Esophagus squamous epithelium (tissue), 5 donors: ENCODE measurements around the gene CCNB1. TPM values are rescaled to one million over a fixed set of nuclear protein-coding genes. Genes with fewer than 3 reads are reported as not detected.
"Not testable (repeated sequence)": the region's sequence is repeated elsewhere in the genome, so short reads cannot be mapped to it uniquely, and the experiment has no call there.

ENCODE experiments used
- DNase-seq: peaks from one replicate; lab custom pipeline; 2025; lab: John Stamatoyannopoulos, UW
- H3K27ac ChIP-seq, 4 donors: fragments of 200-600 bp; sonication (generic); one replicate each; pipeline ENCODE4 v1.5.1; 2016 to 2019; ENCODE audit warnings: mild to moderate bottlenecking in 1 of 4
- H3K27me3 ChIP-seq, 4 donors: fragments of 200-600 bp; sonication (generic); 1 replicate in 3 of 4; 2 replicates in 1 of 4; pipeline versions ENCODE4 v1.5.1 to v1.6.0; 2017 to 2021; ENCODE audit warnings: antibody characterized with exemption in 1 of 4
- H3K36me3 ChIP-seq, 3 donors: fragments of 200-600 bp; sonication (generic); one replicate each; pipeline ENCODE4 v1.5.1; 2016 to 2019
- H3K4me1 ChIP-seq, 3 donors: fragments of 200-600 bp; sonication (generic); one replicate each; pipeline ENCODE4 v1.5.1; 2017 to 2019
- H3K4me3 ChIP-seq, 4 donors: fragments of 200-600 bp; sonication (generic); 1 replicate in 3 of 4; 2 replicates in 1 of 4; pipeline ENCODE4 v1.5.1; 2016 to 2019; ENCODE audit warnings: mild to moderate bottlenecking in 2 of 4, moderate library complexity in 1 of 4
- H3K9me3 ChIP-seq, 3 donors: fragments of 200-600 bp; sonication (generic); one replicate each; pipeline ENCODE4 v1.5.1; 2016 to 2019
- CTCF ChIP-seq, 6 experiments: fragments of 450-650 bp in 4 of 6; fragments of 200-600 bp in 2 of 6; sonication (generic) in 2 of 6; IDR thresholded peaks; one replicate each; pipeline ENCODE4 v1.5.1; 2016 to 2019; ENCODE audit warnings: antibody characterized with exemption in 6 of 6, mild to moderate bottlenecking in 4 of 6, moderate library complexity in 4 of 6
- POLR2A ChIP-seq, 4 donors: fragments of 450-650 bp; IDR thresholded peaks; one replicate each; pipeline ENCODE4 v1.6.1; 2017; ENCODE audit warnings: antibody characterized with exemption in 4 of 4, mild to moderate bottlenecking in 4 of 4, moderate library complexity in 3 of 4
- WGBS, 2 donors: methylation state at CpG; one replicate each; pipeline ENCODE4 v1.1.5; 2018; 5-methylcytosine and 5-hydroxymethylcytosine counted together
- intact Hi-C: fragments of 100-400 bp; cut with DNase I; formaldehyde crosslinking; loops from one replicate; pipeline ENCODE4 v1.15.0; 2022
- total RNA-seq, 4 donors: library from RNA; depleted of rRNA; stranded (reverse); fragments of >200 nt; gene quantifications; one replicate each; pipeline ENCODE4 v1.1.0, GENCODE V29; 2016
- donor health status: DM: yes; HTN: yes; CAD: no.

Gene CCNB1
- total RNA-seq, 4 donors from 2014 or later: 26.7 to 96.0 (median 57.1) TPM

GRCh38 chr5:69167493-69167855 lies 524 bp downstream of the CCNB1 start:
- Histone ChIP-seq H3K4me3 (peak overlapping the region; percentile 72 to 86 (median 79)), H3K4me1 (peaks cover 0 to 28% (median 9%) of the 10 kb centered on the region in 3 donors), H3K27ac (peak overlapping the region; percentile 61 to 82 (median 72)), H3K27me3 (no peaks in the 10 kb centered on the region), H3K9me3 (no peaks in the 10 kb centered on the region), H3K36me3 (peaks cover 0 to 19% (median 4%) of the 10 kb centered on the region in 3 donors)
- no peak for TF ChIP-seq POLR2A (IDR thresholded peaks at IDR 0.05)
- TF ChIP-seq CTCF (IDR thresholded peaks at IDR 0.05): no peak
- 1% methylated on average over 11 of the region's 11 CpGs for WGBS, 2 donors
- intact Hi-C loops: no loop called here
- no peak for DNase-seq

- DNase-seq: no peak
- intact Hi-C loops: no loop called here
- peak overlapping the region; percentile 72 to 86 (median 79) for H3K4me3 ChIP-seq
Measured at GRCh38 chr5:69167929-69168328, 979 bp downstream of the CCNB1 start.

GRCh38 chr5:69170495-69170894 lies 3.5 kb downstream of the CCNB1 start:
- Histone ChIP-seq H3K27me3 (no peaks in the 10 kb centered on the region), H3K9me3 (no peaks in the 10 kb centered on the region), H3K36me3 (peaks cover 0 to 47% (median 4%) of the 10 kb centered on the region in 3 donors), H3K4me3 (no peak overlapping the region), H3K4me1 (peaks cover 0 to 28% (median 9%) of the 10 kb centered on the region in 3 donors), H3K27ac (no peak overlapping the region)
- DNase-seq: no peak
- WGBS, 2 donors: 93 to 100% methylated on average over 1 of the region's 1 CpG
- TF ChIP-seq CTCF (IDR thresholded peaks at IDR 0.05) (no peak), POLR2A (IDR thresholded peaks at IDR 0.05) (no peak)
- intact Hi-C loops: no loop called here

More at GRCh38 chr5:69167929-69168328, 979 bp downstream of the CCNB1 start:
- no peaks in the 10 kb centered on the region for H3K9me3 ChIP-seq
- WGBS, 2 donors: 29 to 33% methylated on average over 8 of the region's 8 CpGs
- H3K36me3 ChIP-seq: peaks cover 0 to 22% (median 4%) of the 10 kb centered on the region in 3 donors
- TF ChIP-seq POLR2A (IDR thresholded peaks at IDR 0.05): no peak
- no peak for TF ChIP-seq CTCF (IDR thresholded peaks at IDR 0.05)
- peaks cover 0 to 28% (median 9%) of the 10 kb centered on the region in 3 donors for H3K4me1 ChIP-seq
- H3K27me3 ChIP-seq: no peaks in the 10 kb centered on the region
- peak overlapping the region in 2 of 4 donors; percentile 71 to 82 for H3K27ac ChIP-seq

GRCh38 chr5:69170969-69171368 lies 4.0 kb downstream of the CCNB1 start:
- Histone ChIP-seq H3K27ac (no peak overlapping the region), H3K4me3 (no peak overlapping the region), H3K4me1 (peaks cover 0 to 28% (median 9%) of the 10 kb centered on the region in 3 donors), H3K36me3 (peaks cover 0 to 52% (median 4%) of the 10 kb centered on the region in 3 donors), H3K27me3 (no peaks in the 10 kb centered on the region), H3K9me3 (no peaks in the 10 kb centered on the region)
- no peak for DNase-seq
- no peak for TF ChIP-seq POLR2A (IDR thresholded peaks at IDR 0.05)
- TF ChIP-seq CTCF (IDR thresholded peaks at IDR 0.05): no peak
- intact Hi-C loops: no loop called here
- WGBS, 2 donors: 98 to 100% methylated on average over 3 of the region's 3 CpGs

GRCh38 chr5:69181659-69182293 lies 14.8 kb downstream of the CCNB1 start:
- DNase-seq, H3K27me3 ChIP-seq, H3K9me3 ChIP-seq, H3K4me3 ChIP-seq, intact Hi-C loops, H3K4me1 ChIP-seq, H3K27ac ChIP-seq: not testable (repeated sequence)
- WGBS, 2 donors: 81 to 88% methylated on average over 11 to 12 of the region's 15 CpGs
- H3K36me3 ChIP-seq: peaks cover 0 to 13% (median 0%) of the 10 kb centered on the region in 3 donors
